ENCODE measurements around the gene RAC3.

DNA sequence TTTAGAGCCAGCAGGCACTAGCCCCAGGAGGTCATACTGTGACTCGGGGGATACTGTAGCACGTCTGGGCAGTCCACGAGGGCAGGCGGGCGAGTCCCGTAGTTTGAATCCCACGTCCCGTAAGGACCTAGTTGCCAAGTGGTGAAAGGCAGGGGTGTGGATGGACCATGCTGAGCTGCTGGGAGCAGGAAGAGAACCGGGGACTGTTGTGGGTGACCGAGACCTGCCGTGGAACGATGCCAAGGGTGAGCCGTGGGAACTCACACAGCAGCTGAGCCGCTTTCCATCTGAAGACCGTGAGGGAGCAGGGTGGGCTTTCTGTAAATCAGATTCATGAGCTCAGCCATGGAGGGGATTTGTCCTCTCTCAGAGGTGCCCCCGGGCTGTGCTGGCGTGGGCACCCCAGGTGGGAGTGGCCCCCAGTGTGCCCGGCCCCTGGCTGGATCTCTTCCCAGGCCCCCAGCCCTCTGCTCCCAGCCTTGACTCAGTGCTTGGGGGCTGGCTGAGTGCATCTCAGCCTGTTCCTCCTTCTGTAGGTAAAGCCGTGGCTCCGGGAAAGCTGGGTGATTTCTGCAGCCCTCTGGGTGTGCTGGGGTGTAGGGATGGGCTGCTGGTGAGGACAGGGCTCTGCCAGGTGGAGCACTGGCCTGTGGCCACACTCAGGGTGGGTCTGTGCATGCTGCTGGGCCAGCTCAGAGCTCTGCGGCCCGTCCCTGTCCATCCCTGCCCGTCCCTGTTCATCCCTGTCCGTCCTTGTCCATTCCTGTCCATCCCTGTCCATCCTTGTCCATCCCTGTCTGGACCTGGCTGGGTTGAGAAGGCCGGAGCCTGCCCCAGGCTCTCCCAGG, 40.4 kb upstream of the RAC3 start:
- TF ChIP-seq, protein P1, sequence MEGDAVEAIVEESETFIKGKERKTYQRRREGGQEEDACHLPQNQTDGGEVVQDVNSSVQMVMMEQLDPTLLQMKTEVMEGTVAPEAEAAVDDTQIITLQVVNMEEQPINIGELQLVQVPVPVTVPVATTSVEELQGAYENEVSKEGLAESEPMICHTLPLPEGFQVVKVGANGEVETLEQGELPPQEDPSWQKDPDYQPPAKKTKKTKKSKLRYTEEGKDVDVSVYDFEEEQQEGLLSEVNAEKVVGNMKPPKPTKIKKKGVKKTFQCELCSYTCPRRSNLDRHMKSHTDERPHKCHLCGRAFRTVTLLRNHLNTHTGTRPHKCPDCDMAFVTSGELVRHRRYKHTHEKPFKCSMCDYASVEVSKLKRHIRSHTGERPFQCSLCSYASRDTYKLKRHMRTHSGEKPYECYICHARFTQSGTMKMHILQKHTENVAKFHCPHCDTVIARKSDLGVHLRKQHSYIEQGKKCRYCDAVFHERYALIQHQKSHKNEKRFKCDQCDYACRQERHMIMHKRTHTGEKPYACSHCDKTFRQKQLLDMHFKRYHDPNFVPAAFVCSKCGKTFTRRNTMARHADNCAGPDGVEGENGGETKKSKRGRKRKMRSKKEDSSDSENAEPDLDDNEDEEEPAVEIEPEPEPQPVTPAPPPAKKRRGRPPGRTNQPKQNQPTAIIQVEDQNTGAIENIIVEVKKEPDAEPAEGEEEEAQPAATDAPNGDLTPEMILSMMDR (IDR thresholded peaks at IDR 0.05): no peak
- TF ChIP-seq POLR2A (IDR thresholded peaks at IDR 0.05): no peak

All from testis (tissue), 2 donors.